ENCODE results near the gene TULP4.
"Not testable (repeated sequence)": the region's sequence is repeated elsewhere in the genome, so short reads cannot be mapped to it uniquely, and the experiment has no call there.

TULP4 gene

DNA sequence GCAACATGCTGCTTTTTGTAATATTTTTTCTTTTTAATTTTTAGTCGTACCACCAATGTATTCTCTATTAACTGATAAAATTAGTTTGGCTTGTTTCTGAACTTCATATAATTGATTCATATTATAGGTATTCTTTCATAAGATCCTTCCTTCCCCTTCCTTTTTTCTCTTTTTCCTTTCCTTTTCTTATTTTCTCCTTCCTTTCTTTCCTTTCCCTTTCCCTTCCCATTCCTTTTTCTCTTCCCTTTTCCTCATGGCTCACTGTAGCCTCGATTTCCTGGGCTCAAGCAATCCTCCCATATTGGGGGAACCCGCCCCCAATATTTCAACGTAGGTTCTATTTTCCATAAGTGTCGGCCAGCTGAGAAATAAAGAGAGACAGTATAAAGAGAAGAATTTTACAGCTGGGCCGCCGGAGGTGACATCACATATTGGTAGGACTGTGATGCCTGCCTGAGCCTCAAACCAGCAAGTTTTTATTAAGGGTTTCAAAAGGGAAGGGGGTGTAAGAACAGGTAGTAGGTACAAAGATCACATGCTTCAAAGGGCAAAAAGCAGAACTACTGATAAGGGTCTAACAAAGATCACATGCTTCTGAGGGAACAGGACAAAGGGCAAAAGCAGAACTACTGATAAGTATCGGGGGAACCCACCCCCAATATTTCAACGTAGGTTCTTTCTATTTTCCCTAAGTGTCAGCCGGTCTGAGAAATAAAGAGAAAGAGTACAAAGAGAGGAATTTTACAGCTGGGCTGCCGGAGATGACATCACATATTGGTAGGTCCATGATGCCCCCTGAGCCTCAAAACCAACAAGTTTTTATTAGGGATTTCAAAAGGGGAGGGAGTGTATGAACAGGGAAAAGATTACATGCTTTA is 16.1 kb upstream of the TULP4 start:
- DNase-seq (ENCODE audit: low read depth, low spot score) = not testable (repeated sequence)

- DNase-seq (ENCODE audit: low read depth, low spot score) = not testable (repeated sequence)
These were observed 15.4 kb upstream of the TULP4 start for GRCh38 chr6:158296854-158297324.

- not testable (repeated sequence) for DNase-seq (ENCODE audit: low read depth, low spot score)
These were observed 14.6 kb upstream of the TULP4 start for GRCh38 chr6:158297657-158298056.

GRCh38 chr6:158300306-158301143 is 11.7 kb upstream of the TULP4 start:
- DNase-seq (ENCODE audit: low read depth, low spot score) = not testable (repeated sequence)

GRCh38 chr6:158301561-158301960 is 10.7 kb upstream of the TULP4 start:
- DNase-seq (ENCODE audit: low read depth, low spot score) = not testable (repeated sequence)

- not testable (repeated sequence) for DNase-seq (ENCODE audit: low read depth, low spot score)
These were observed 10.0 kb upstream of the TULP4 start for GRCh38 chr6:158302195-158302796.

GRCh38 chr6:158303210-158303731 is 9.0 kb upstream of the TULP4 start:
- no peak for DNase-seq (ENCODE audit: low read depth, low spot score)

- no peak for DNase-seq (ENCODE audit: low read depth, low spot score)
These were observed 8.0 kb upstream of the TULP4 start for GRCh38 chr6:158304254-158304653.

DNA sequence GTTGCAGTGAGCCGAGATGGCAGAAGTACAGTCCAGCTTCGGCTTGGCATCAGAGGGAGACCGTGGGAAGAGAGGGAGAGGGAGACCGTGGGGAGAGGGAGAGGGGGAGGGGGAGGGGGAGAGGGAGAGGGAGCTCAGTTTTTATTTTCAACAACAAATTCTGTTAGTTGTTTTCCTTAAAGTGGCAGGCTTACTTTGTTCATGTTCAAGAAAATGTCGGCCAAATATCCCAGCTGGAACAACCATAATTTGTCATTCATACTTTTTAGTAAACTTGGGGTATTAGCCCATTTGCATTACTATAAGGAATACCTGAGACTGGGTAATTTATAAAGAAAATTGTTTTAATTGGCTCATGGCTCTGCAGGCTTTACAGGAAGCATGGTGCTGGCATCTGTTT is 2.5 kb upstream of the TULP4 start:
- DNase-seq (ENCODE audit: low read depth, low spot score) = no peak

- DNase-seq (ENCODE audit: low read depth, low spot score) = no peak
These were observed 1.1 kb upstream of the TULP4 start for GRCh38 chr6:158311193-158311592.

- no peak for DNase-seq (ENCODE audit: low read depth, low spot score)
These were observed 639 bp upstream of the TULP4 start for GRCh38 chr6:158311626-158312025.

GRCh38 chr6:158312672-158313397 is 570 bp downstream of the TULP4 start:
- DNase-seq (ENCODE audit: low read depth, low spot score) = no peak

DNA sequence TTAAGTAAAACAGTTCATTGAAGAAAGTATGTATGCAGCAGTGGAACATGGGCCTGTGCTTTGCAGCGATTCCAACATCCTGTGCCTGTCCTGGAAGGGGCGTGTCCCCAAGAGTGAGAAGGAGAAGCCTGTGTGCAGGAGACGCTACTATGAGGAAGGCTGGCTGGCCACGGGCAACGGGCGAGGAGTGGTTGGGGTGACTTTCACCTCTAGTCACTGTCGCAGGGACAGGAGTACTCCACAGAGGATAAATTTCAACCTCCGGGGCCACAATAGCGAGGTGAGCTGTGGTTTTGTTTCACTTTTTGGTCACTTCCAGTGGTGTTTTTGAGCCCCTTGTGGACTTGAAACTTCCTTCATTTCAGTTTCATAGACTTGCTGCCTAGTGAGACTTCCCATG is 1.7 kb downstream of the TULP4 start:
- DNase-seq (ENCODE audit: low read depth, low spot score) = no peak

DNA sequence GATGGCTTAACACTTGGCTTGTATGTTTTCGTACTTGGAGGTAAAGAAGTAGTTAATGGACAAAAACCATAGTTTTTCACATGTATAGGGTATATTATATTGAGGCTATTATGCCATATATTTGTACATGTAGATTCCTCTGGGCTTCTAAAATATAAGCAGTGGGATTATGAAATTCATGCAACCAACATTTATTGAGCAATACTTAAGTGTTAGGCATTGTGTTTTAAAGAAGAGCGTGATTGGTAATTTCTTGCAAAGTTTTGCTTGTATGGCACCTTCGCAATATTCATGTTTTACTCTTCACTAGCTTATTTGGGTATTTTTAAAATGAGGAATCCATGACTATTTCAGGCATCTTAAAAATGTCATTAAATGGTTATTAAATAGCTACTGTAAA is 2.5 kb downstream of the TULP4 start:
- no peak for DNase-seq (ENCODE audit: low read depth, low spot score)

DNA sequence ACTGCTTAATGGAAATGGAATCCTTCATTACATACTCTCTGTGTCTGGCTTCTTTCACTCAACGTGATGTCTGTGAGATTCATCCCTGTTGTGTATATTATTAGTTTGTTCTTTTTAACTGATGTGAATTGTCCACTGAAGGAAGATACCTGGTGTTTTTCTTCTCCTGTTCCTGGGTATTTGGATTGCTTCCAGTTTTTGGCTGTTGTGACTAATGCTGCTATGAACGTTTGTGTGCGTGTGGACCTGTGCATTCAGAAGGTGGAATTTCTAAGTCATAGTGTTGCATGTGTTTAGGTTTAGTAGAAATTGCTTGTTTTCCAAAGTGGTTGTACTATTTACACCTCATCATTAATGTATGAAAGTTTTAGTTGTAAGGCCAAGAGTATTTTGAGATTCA is 3.8 kb downstream of the TULP4 start:
- no peak for DNase-seq (ENCODE audit: low read depth, low spot score)

GRCh38 chr6:158321960-158322359 is 9.7 kb downstream of the TULP4 start:
- DNase-seq (ENCODE audit: low read depth, low spot score) = no peak

DNA sequence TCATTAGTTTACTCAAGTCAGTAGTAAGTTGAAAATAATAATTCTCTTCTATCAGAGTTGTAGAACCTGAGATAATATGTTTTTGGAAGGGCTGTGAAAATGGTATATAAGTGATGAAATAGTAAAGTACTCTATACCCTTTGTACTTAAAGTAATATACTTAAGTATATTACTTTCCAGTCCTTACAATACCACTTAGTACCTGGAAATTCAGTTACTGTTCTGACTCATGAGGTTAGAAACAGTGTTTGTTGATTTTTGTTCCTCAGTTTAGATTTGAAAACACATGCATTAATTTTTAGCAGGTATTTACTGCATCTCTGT is 10.1 kb downstream of the TULP4 start:
- no peak for DNase-seq (ENCODE audit: low read depth, low spot score)

- no peak for DNase-seq (ENCODE audit: low read depth, low spot score)
These were observed 10.7 kb downstream of the TULP4 start for GRCh38 chr6:158322724-158323560.

DNA sequence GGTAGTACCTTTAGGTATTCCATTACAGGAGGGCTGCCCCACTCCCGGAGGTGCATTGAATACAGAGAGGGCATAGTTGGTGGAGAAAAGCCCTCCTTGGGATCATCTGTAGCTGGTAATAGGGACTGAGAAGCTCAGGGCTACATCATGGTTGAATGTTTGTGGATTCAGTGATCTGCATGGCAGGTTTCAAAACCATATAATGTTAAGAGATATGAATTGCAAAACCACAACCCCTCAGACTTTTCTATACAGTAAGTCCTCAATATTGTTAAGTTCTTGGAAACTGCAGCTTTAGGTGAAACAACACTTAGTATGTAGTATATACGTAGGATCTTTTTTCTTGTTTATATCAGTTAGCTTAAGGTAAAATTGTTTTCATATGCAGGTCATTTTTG is 11.3 kb downstream of the TULP4 start:
- no peak for DNase-seq (ENCODE audit: low read depth, low spot score)

DNA sequence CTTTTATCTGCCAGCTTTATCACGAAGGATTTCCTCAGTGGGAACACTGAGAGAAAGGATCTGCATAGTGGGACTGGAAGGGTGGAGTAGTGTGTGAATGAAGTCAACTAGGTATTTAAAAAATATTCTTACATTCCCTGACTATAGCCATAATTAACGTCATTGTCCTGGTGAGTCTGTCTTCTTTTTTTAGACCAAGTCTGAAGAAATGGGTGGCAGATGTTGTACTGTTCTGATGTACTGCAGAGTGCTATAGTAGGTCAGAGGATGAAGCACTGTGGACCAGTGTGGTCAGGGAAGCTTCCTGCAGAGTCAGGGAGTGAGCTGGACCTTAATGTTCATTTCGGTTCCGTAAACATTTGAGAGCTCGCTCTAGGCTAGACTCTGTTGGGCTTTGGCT is 11.9 kb downstream of the TULP4 start:
- DNase-seq (ENCODE audit: low read depth, low spot score) = no peak
